HepG2 (cell line): ENCODE measurements around the gene TMEM222. TPM values are rescaled to one million over a fixed set of nuclear protein-coding genes. Genes with fewer than 3 reads are reported as not detected.

Experiments
- AKAP8 ChIP-seq: sonication (generic); formaldehyde crosslinking; IDR thresholded peaks from 2 replicates; pipeline ENCODE4 v1.5.1; 2020; ENCODE audit warnings: mild to moderate bottlenecking, missing genetic modification reagents
- BCL3 ChIP-seq: sonication (generic); formaldehyde crosslinking; IDR thresholded peaks from 2 replicates; pipeline ENCODE4 v1.5.1; 2020; ENCODE audit warnings: mild to moderate bottlenecking, missing genetic modification reagents, moderate library complexity
- KDM2A ChIP-seq: sonication (generic); formaldehyde crosslinking; IDR thresholded peaks from 2 replicates; pipeline ENCODE4 v1.4.0; 2020; ENCODE audit warnings: low read depth, missing genetic modification reagents, borderline replicate concordance
- LBX2 ChIP-seq: sonication (generic); formaldehyde crosslinking; IDR thresholded peaks from 2 replicates; pipeline ENCODE4 v1.5.0; 2020; ENCODE audit warnings: missing genetic modification reagents, mild to moderate bottlenecking, borderline replicate concordance
- MLLT10 ChIP-seq: sonication (generic); formaldehyde crosslinking; IDR thresholded peaks from 2 replicates; pipeline ENCODE4 v1.4.0; 2020; ENCODE audit warnings: missing genetic modification reagents
- SIN3A ChIP-seq: IDR thresholded peaks from 2 replicates; pipeline ENCODE4 v1.6.1; 2011; ENCODE audit warnings: low read depth, mild to moderate bottlenecking, control low read depth, low read length, borderline replicate concordance
- TFE3 ChIP-seq: IDR thresholded peaks from 2 replicates; pipeline ENCODE4 v1.6.1; 2016
- ZFX ChIP-seq: sonication (generic); formaldehyde crosslinking; IDR thresholded peaks from 2 replicates; pipeline ENCODE4 v1.4.0; 2020; ENCODE audit warnings: mild to moderate bottlenecking, low read depth, missing genetic modification reagents, moderate library complexity
- ZNF138 ChIP-seq: sonication (generic); formaldehyde crosslinking; IDR thresholded peaks from 2 replicates; pipeline ENCODE4 v1.5.0; 2020; ENCODE audit warnings: mild to moderate bottlenecking, low read depth, missing genetic modification reagents
- ZNF740 ChIP-seq: sonication (generic); formaldehyde crosslinking; IDR thresholded peaks from 2 replicates; pipeline ENCODE4 v1.4.0; 2020; ENCODE audit warnings: missing genetic modification reagents
- polyA plus RNA-seq, 8 experiments: library from polyadenylated mRNA; depleted of rRNA in 3 of 8; stranded (reverse) in 7 of 8; unstranded in 1 of 8; fragments of >200 nt; fragmentation: Illumina TruSeq in 4 of 8; extraction: Trizol in 4 of 8; gene quantifications; 2 replicates each; pipeline versions ENCODE4 v1.2.1 to v1.2.3, GENCODE V29; 2011 to 2016; ENCODE audit warnings: low read depth in 4 of 8, missing spikeins in 1 of 8, mixed read lengths in 1 of 8; ENCODE audit not compliant: insufficient read depth in 1 of 8
- total RNA-seq, 5 experiments: library from RNA; depleted of rRNA; stranded (reverse); fragments of >200 nt; fragmentation: Illumina TruSeq; extraction: Trizol; gene quantifications; 2 replicates each; pipeline ENCODE4 v1.2.3, GENCODE V29; 2016; ENCODE audit warnings: low read depth in 1 of 5

Gene TMEM222
- total and polyA plus RNA-seq, 2 of the 13 experiments (the other 11 are each of a cell fraction or from before 2014, with no cell fraction given) = 22.7 to 29.6 TPM

- no peak for TF ChIP-seq KDM2A (CRISPR knock-in tag)
- peak; percentile 14; the same call in 1 of the 2 replicates for TF ChIP-seq SIN3A
- TF ChIP-seq LBX2 = no peak
- TF ChIP-seq AKAP8 (CRISPR knock-in tag) = no peak
- TF ChIP-seq TFE3 (CRISPR knock-in tag) = no peak
- TF ChIP-seq ZNF740 = no peak
- 0 out of 2 replicates have a peak, but pooled peaks have one; percentile 5 for TF ChIP-seq ZFX (CRISPR knock-in tag)
- no peak for TF ChIP-seq MLLT10
- no peak for TF ChIP-seq ZNF138
- TF ChIP-seq BCL3 = no peak
Observed at GRCh38 chr1:27366113-27366410, 44.1 kb downstream of the TMEM222 start (continued).
